Tibial nerve (tissue), 3 donors: ENCODE data around the gene GRIK5.

Experiments used
- CTCF ChIP-seq, 5 experiments: fragments of 200-600 bp in 3 of 5; fragments of 450-650 bp in 2 of 5; sonication (generic) in 3 of 5; IDR thresholded peaks; one replicate each; pipeline ENCODE4 v1.5.1; 2016 to 2019; ENCODE audit warnings: antibody characterized with exemption in 5 of 5, mild to moderate bottlenecking in 3 of 5, moderate library complexity in 2 of 5
- POLR2A ChIP-seq, 2 donors: fragments of 450-650 bp; IDR thresholded peaks; one replicate each; pipeline ENCODE4 v1.6.1; 2017; ENCODE audit warnings: antibody characterized with exemption in 2 of 2, mild to moderate bottlenecking in 2 of 2, moderate library complexity in 2 of 2

- TF ChIP-seq CTCF (IDR thresholded peaks at IDR 0.05): no peak
- TF ChIP-seq POLR2A (IDR thresholded peaks at IDR 0.05): no peak
These were observed 41.8 kb upstream of the GRIK5 start for GRCh38 chr19:42111811-42112210.
